K562 (cell line): ENCODE results near the gene SERTAD2. TPM values are rescaled to one million over a fixed set of nuclear protein-coding genes. Genes with fewer than 3 reads are reported as not detected.
A peak's percentile ranks its signal among the peaks of the same experiment; 100 is the strongest.

Experiments
- ATAC-seq: fragments of 200-7000 bp; cut with Tn5 transposase; 3 replicates; pipeline ENCODE4 v1.9.1; 2020; ENCODE audit warnings: moderate library complexity
- BruUV-seq: library from RNA; stranded (reverse); fragments of 400-500 nt; replicated peaks from 2 replicates; lab custom pipeline; 2021; lab: Mats Ljungman, UMichigan
- CTCF ChIA-PET: fragments of 300-600 bp; formaldehyde crosslinking; extraction: SDS; loops from one replicate; lab custom pipeline; 2021; ENCODE audit warnings: low intra/inter-chr PET ratio; lab: Yijun Ruan, JAX
- POLR2A ChIA-PET: fragments of 300-600, 350-650 bp; sonication (Branson Sonifier 250); formaldehyde crosslinking; extraction: SDS; loops from one replicate; lab custom pipeline; 2021; ENCODE audit warnings: antibody characterized with exemption, inconsistent platforms; lab: Yijun Ruan, JAX
- DNase-seq, 4 experiments: peaks; one replicate each; pipeline versions ENCODE4 v3.0.0 to v3.0.0-alpha.2; 2011 to 2018; ENCODE audit warnings: low spot score in 3 of 4, mixed read lengths in 3 of 4; ENCODE audit errors: extremely low read depth in 1 of 4
- FAIRE-seq: peaks from 2 replicates; lab custom pipeline; 2011; peaks lifted over from hg19 to GRCh38; lab: Jason Lieb, UNC
- H2AFZ ChIP-seq: 2 replicates; pipeline ENCODE4 v1.6.0; 2011; ENCODE audit warnings: low read depth, low read length, control low read depth, inconsistent platforms
- H3K27ac ChIP-seq: fragments of 200-600 bp; 3 replicates; pipeline ENCODE4 v1.8.0; 2011; ENCODE audit warnings: low read depth, mild to moderate bottlenecking, control low read depth, inconsistent platforms, low read length, moderate library complexity, mixed read lengths; ENCODE audit errors: extremely low read depth
- H3K27me3 ChIP-seq, 2 experiments: fragments of 300-600 bp in 1 of 2; 2 replicates in 1 of 2; 3 replicates in 1 of 2; pipeline versions ENCODE4 v1.6.0 to v1.8.0; 2011; ENCODE audit warnings: inconsistent platforms in 2 of 2, low read length in 2 of 2, mild to moderate bottlenecking in 1 of 2, mixed read lengths in 1 of 2, moderate library complexity in 1 of 2; ENCODE audit not compliant: control insufficient read depth in 2 of 2, insufficient read depth in 2 of 2
- H3K36me3 ChIP-seq: fragments of 300-600 bp; 3 replicates; pipeline ENCODE4 v1.8.0; 2011; ENCODE audit warnings: mild to moderate bottlenecking, low read length, inconsistent platforms; ENCODE audit not compliant: control insufficient read depth, insufficient read depth
- H3K4me1 ChIP-seq, 2 experiments: fragments of 200-600 bp in 1 of 2; replicated peaks in 1 of 2; 2 replicates in 1 of 2; 3 replicates in 1 of 2; pipeline versions ENCODE4 v1.5.1 to v1.8.0; 2011; ENCODE audit warnings: inconsistent platforms in 2 of 2, low read length in 2 of 2, mild to moderate bottlenecking in 1 of 2, mixed read lengths in 1 of 2, moderate library complexity in 1 of 2; ENCODE audit not compliant: control insufficient read depth in 2 of 2, insufficient read depth in 2 of 2
- H3K4me2 ChIP-seq: 2 replicates; pipeline ENCODE4 v1.6.1; 2011; ENCODE audit warnings: low read length, control low read depth, inconsistent platforms, mixed read lengths; ENCODE audit not compliant: insufficient read depth
- H3K4me3 ChIP-seq: fragments of 200-600 bp; sonication (generic), shearing (Covaris generic); 2 replicates; pipeline ENCODE4 v1.5.1; 2016; ENCODE audit warnings: control low read depth, inconsistent platforms
- H3K79me2 ChIP-seq: fragments of 200-600 bp; 3 replicates; pipeline ENCODE4 v1.8.0; 2011; ENCODE audit warnings: low read length, inconsistent platforms; ENCODE audit not compliant: control insufficient read depth, insufficient read depth
- H3K9ac ChIP-seq, 2 experiments: 2 replicates each; pipeline versions ENCODE4 v1.6.0 to v1.6.1; 2011; ENCODE audit warnings: low read depth in 2 of 2, low read length in 2 of 2, control low read depth in 1 of 2, inconsistent platforms in 1 of 2, mild to moderate bottlenecking in 1 of 2, mixed read lengths in 1 of 2; ENCODE audit not compliant: insufficient read depth in 1 of 2
- H3K9me1 ChIP-seq: one replicate; pipeline ENCODE4 v1.6.0; 2011; ENCODE audit warnings: inconsistent platforms, mild to moderate bottlenecking, low read length, moderate library complexity; ENCODE audit not compliant: control insufficient read depth, insufficient read depth
- H3K9me3 ChIP-seq: replicated peaks from 2 replicates; pipeline ENCODE4 v1.5.1; 2011; ENCODE audit warnings: low read depth, low read length, inconsistent platforms; ENCODE audit not compliant: control insufficient read depth, insufficient read depth
- H4K20me1 ChIP-seq: replicated peaks from 2 replicates; pipeline ENCODE4 v1.6.1; 2011; ENCODE audit warnings: low read length, inconsistent platforms, mixed read lengths; ENCODE audit not compliant: control insufficient read depth, insufficient read depth
- E2F3 ChIP-seq: fragments of 250-450 bp; sonication (Bioruptor Pico); IDR thresholded peaks from 2 replicates; pipeline ENCODE4 v1.4.0; 2020; ENCODE audit warnings: mild to moderate bottlenecking
- ETS2 ChIP-seq: IDR thresholded peaks from 2 replicates; pipeline ENCODE4 v1.6.1; 2016; ENCODE audit warnings: borderline replicate concordance, missing genetic modification characterization, mild to moderate bottlenecking, moderate library complexity, missing compliant biosample characterization; ENCODE audit not compliant: poor library complexity, severe bottlenecking
- NCOA4 ChIP-seq: fragments of 450-650 bp; IDR thresholded peaks from 2 replicates; pipeline ENCODE4 v1.6.1; 2018; ENCODE audit warnings: mild to moderate bottlenecking; ENCODE audit not compliant: partially characterized antibody
- POLR3G ChIP-seq: IDR thresholded peaks from 2 replicates; pipeline ENCODE4 v1.6.1; 2011; ENCODE audit not compliant: insufficient read length, insufficient replicate concordance; ENCODE audit errors: extremely low read depth
- PRMT5 ChIP-seq: sonication (generic); formaldehyde crosslinking; IDR thresholded peaks from 2 replicates; pipeline ENCODE4 v1.5.0; 2020; ENCODE audit warnings: missing genetic modification reagents
- RBM39 ChIP-seq: fragments of 200-400 bp; formaldehyde crosslinking; optimal IDR thresholded peaks from 2 replicates; pipeline ENCODE3; 2018; ENCODE audit warnings: low read depth, low read length
- YY1 ChIP-seq, 3 experiments: IDR thresholded peaks; 2 replicates each; pipeline ENCODE4 v1.6.1; 2011; ENCODE audit warnings: low read length in 2 of 3, mild to moderate bottlenecking in 2 of 3, moderate library complexity in 2 of 3, borderline replicate concordance in 1 of 3, control low read depth in 1 of 3, low read depth in 1 of 3; ENCODE audit not compliant: insufficient read depth in 3 of 3, insufficient replicate concordance in 2 of 3, control insufficient read depth in 1 of 3, insufficient read length in 1 of 3; ENCODE audit errors: extremely low read depth in 1 of 3
- ZFPM2 ChIP-seq: fragments of 250-450 bp; sonication (Bioruptor Pico); IDR thresholded peaks from 2 replicates; pipeline ENCODE4 v1.5.1; 2022; ENCODE audit warnings: mild to moderate bottlenecking
- ZFX ChIP-seq: sonication (generic); formaldehyde crosslinking; IDR thresholded peaks from 2 replicates; pipeline ENCODE4 v1.8.0; 2022; ENCODE audit warnings: mild to moderate bottlenecking, missing genetic modification reagents, moderate library complexity
- ZNF764 ChIP-seq: fragments of 250-450 bp; sonication (Bioruptor Pico); IDR thresholded peaks from 2 replicates; pipeline ENCODE4 v1.4.0; 2020; ENCODE audit warnings: low read depth, mild to moderate bottlenecking, moderate library complexity
- ZNF79 ChIP-seq: fragments of 250-450 bp; sonication (Bioruptor Pico); IDR thresholded peaks from 2 replicates; pipeline ENCODE4 v1.4.0; 2020; ENCODE audit warnings: low read depth, mild to moderate bottlenecking, moderate library complexity
- WGBS: fragments of 100-300 bp; shearing (Covaris generic); methylation state at CpG from one replicate; pipeline ENCODE4 v1.1.6; 2016; ENCODE audit warnings: low coverage, mixed read lengths; ENCODE audit not compliant: insufficient coverage; ENCODE audit errors: missing lambda C conversion rate; 5-methylcytosine and 5-hydroxymethylcytosine counted together
- in situ Hi-C: fragments of 300-500 bp; cut with MboI; formaldehyde crosslinking; loops from 4 replicates; pipeline ENCODE4 v1.15.0; 2018; ENCODE audit warnings: inconsistent platforms, mixed read lengths
- intact Hi-C: fragments of 100-400 bp; cut with micrococcal nuclease; formaldehyde crosslinking; loops from 2 replicates; pipeline ENCODE4 v1.14.2; 2022
- polyA plus RNA-seq, 8 experiments: library from polyadenylated mRNA; depleted of rRNA in 4 of 8; stranded (reverse) in 5 of 8; unstranded in 3 of 8; fragments of >200 nt; fragmentation: Nextera tagmentation in 2 of 8; fragmentation: Illumina TruSeq in 1 of 8; extraction: Ambion mirVana in 2 of 8; extraction: Trizol in 1 of 8; gene quantifications; 2 replicates each; pipeline versions ENCODE4 v1.2.1 to v1.2.3, GENCODE V29; 2011 to 2014; ENCODE audit warnings: inconsistent platforms in 1 of 8, missing spikeins in 1 of 8
- total RNA-seq, 7 experiments: library from RNA; depleted of rRNA in 6 of 7; stranded (reverse); fragments of >200 nt in 6 of 7; fragmentation: Illumina TruSeq in 2 of 7; extraction: Trizol in 2 of 7; gene quantifications; 2 replicates each; pipeline versions ENCODE4 v1.2.1 to v1.2.3, GENCODE V29; 2011 to 2021; ENCODE audit warnings: low replicate concordance in 1 of 7
- TF ChIP-seq, protein P1 (sequence below): sonication (generic); IDR thresholded peaks from 2 replicates; pipeline ENCODE4 v1.6.1; 2016

The SERTAD2 gene
- total and polyA plus RNA-seq, 9 of the 15 experiments (the other 6 are each of a cell fraction or from before 2014, with no cell fraction given) = 3.0 to 12.5 (median 6.1) TPM

DNA sequence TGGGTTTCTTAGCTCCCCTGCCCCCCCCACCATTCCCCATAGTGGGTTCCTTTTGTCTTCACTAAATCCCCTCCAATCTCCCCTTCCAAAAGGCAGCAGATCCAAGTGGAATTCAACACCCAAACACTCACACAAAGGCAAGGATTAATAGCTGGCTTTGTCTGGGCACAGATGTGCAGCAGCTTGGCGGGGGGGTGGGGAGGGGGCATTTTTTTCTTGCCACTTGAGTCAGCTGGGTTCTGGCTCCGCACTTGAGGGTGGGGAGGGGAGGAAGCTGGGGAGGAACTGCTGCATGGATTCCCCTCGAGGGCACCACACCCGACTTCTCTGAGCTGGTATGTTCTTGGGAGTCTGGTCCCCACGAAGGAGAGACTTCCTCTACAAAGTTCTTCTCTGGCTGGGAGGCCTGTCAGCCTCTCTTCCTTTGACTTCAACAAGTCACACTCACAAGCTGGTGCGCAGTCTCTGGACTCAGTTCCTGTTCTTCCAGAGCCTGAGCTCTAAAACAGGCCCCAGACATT is 36.0 kb downstream of the SERTAD2 start:
- no peak overlapping the region for H3K4me2 ChIP-seq
- no peaks in the 10 kb centered on the region for H3K9me1 ChIP-seq
- no peak overlapping the region for H3K4me3 ChIP-seq
- intact Hi-C loops = no loop called here
- H3K4me1 ChIP-seq = peaks cover 3 to 8% of the 10 kb centered on the region in 2 experiments; a peak in 4 of 5 replicates
- no peaks in the 10 kb centered on the region for H4K20me1 ChIP-seq
- FAIRE-seq = no peak
- DNase-seq = no peak
- peak overlapping the region in 1 of 2 experiments; percentile 39; a peak in 1 of 4 replicates for H3K9ac ChIP-seq
- WGBS = 54% methylated on average over 5 of the region's 6 CpGs
- TF ChIP-seq E2F3 (CRISPR knock-in tag) = no peak
- H3K27ac ChIP-seq = no peak overlapping the region
- BruUV-seq = no TSS peak
- no peaks in the 10 kb centered on the region for H3K27me3 ChIP-seq
- H2AFZ ChIP-seq = no peak overlapping the region
- no peaks in the 10 kb centered on the region for H3K36me3 ChIP-seq
- ChIA-PET POLR2A (interaction anchor here (0.5 to 3.8 kb wide), 5 partner anchors 10 to 36 kb away, joined by 3 to 33 read pairs (median 6); partner anchors contain the start of gene SERTAD2), CTCF (no interaction called here)
- in situ Hi-C loops = no loop called here
- H3K79me2 ChIP-seq = no peaks in the 10 kb centered on the region
- H3K9me3 ChIP-seq = no peaks in the 10 kb centered on the region
- no peak for ATAC-seq

DNA sequence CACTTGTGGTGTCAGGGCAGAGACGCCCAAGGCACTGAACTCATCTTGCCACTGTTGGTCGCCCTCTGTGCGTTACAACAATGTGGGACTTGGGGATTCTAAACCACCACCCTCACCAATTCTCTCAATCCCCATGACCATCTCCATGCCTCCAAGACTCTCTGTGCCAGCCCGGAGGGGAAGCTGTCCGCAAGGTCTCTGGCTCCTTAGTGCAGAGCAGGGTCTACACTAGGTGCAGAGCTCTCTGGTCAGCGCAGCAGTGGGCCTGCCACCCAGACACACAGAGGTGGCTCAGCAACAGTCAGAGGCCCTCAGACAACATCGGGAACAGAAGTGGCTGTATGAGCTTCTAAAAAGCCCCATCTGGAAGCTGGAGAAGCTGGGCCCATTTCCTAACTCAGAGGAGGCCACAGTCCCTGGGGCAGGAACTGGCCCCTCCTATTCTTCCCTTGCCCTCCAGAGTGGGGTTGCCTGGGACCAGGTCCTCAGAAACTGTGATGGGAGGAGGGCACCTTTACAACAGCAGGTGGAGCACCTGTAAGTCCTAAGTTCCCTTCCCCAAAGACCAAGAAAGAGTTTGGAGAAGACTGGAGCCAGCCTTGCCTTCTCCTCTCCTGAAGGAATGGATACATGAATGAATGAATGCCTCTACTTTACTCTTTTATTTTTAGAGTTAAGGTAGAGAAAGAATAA is 37.7 kb downstream of the SERTAD2 start:
- Histone ChIP-seq H3K27ac (no peak overlapping the region), H3K79me2 (no peaks in the 10 kb centered on the region), H3K9ac (no peak overlapping the region), H3K4me1 (peaks cover 0 to 8% of the 10 kb centered on the region in 2 experiments; a peak in 3 of 5 replicates), H4K20me1 (no peaks in the 10 kb centered on the region), H3K9me3 (no peaks in the 10 kb centered on the region), H2AFZ (no peak overlapping the region), H3K9me1 (no peaks in the 10 kb centered on the region), H3K4me3 (no peak overlapping the region), H3K27me3 (no peaks in the 10 kb centered on the region), H3K4me2 (no peak overlapping the region), H3K36me3 (no peaks in the 10 kb centered on the region)
- FAIRE-seq (no peak), DNase-seq (no peak), ATAC-seq (no peak)
- intact Hi-C loops = no loop called here
- BruUV-seq = no TSS peak
- ChIA-PET CTCF (interaction anchor here (0.7 kb wide), 1 partner anchor 29 kb away, joined by 3 read pairs; no protein-coding TSS in a partner anchor), POLR2A (interaction anchor here (0.7 to 3.8 kb wide), 6 partner anchors 8 to 216 kb away, joined by 3 to 33 read pairs (median 4); no protein-coding TSS in a partner anchor)
- in situ Hi-C loops = no loop called here
- WGBS = 77% methylated on average over 7 of the region's 7 CpGs
- TF ChIP-seq YY1 (IDR thresholded peaks at IDR 0.05; ENCODE audit: borderline replicate concordance in 1 of 3, control insufficient read depth in 1 of 3, extremely low read depth in 1 of 3, insufficient read depth in 3 of 3, insufficient read length in 1 of 3, insufficient replicate concordance in 2 of 3, low read depth in 1 of 3, low read length in 2 of 3) (no peak), ZFX (no peak), ZFPM2 (CRISPR knock-in tag) (no peak), RBM39 (no peak), ETS2 (tag) (no peak), ZNF764 (CRISPR knock-in tag) (no peak), PRMT5 (CRISPR knock-in tag) (no peak), NCOA4 (no peak), POLR3G (no peak), ZNF79 (CRISPR knock-in tag) (no peak)
- TF ChIP-seq, protein P1, sequence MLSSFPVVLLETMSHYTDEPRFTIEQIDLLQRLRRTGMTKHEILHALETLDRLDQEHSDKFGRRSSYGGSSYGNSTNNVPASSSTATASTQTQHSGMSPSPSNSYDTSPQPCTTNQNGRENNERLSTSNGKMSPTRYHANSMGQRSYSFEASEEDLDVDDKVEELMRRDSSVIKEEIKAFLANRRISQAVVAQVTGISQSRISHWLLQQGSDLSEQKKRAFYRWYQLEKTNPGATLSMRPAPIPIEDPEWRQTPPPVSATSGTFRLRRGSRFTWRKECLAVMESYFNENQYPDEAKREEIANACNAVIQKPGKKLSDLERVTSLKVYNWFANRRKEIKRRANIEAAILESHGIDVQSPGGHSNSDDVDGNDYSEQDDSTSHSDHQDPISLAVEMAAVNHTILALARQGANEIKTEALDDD = no peak
